ENCODE data around the gene KIAA0513. TPM values are rescaled to one million over a fixed set of nuclear protein-coding genes. Genes with fewer than 3 reads are reported as not detected.
A peak's percentile ranks its signal among the peaks of the same experiment; 100 is the strongest.

KIAA0513 gene
- total and polyA plus RNA-seq, 2 of the 13 experiments (the other 11 are each of a cell fraction or from before 2014, with no cell fraction given): 1.8 TPM

DNA sequence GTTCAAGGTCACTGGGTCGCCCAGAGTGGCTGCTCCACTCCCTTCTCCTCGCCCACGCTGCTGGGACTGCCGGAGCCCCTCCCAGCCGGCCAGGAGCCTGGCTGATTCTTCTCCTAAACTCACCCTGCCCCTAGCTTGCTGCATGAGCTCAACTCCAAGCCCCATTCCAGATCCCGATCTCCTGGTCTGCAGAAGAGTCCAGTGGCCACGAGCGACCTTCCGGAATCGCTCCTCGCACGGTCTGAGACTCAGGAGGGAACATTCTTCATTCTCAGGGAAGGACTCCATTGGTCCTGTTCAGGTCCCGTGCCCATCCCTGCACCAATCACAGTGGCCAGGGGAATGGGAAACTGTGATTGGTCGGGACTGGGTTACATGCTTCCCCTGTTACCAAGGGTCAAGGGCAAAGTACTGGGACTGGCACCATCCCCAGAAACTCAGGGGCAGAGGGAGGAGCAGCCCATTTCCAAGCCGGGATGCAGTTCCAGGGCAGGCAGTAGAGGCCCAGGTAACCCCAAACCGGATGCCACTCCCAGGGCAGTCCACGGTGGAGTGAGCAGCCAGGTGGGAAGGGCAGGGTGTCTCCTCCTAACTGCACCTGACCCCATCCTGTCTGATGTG is 109.2 kb downstream of the KIAA0513 start (continued):
- TF ChIP-seq, protein P1, sequence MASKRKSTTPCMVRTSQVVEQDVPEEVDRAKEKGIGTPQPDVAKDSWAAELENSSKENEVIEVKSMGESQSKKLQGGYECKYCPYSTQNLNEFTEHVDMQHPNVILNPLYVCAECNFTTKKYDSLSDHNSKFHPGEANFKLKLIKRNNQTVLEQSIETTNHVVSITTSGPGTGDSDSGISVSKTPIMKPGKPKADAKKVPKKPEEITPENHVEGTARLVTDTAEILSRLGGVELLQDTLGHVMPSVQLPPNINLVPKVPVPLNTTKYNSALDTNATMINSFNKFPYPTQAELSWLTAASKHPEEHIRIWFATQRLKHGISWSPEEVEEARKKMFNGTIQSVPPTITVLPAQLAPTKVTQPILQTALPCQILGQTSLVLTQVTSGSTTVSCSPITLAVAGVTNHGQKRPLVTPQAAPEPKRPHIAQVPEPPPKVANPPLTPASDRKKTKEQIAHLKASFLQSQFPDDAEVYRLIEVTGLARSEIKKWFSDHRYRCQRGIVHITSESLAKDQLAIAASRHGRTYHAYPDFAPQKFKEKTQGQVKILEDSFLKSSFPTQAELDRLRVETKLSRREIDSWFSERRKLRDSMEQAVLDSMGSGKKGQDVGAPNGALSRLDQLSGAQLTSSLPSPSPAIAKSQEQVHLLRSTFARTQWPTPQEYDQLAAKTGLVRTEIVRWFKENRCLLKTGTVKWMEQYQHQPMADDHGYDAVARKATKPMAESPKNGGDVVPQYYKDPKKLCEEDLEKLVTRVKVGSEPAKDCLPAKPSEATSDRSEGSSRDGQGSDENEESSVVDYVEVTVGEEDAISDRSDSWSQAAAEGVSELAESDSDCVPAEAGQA (IDR thresholded peaks at IDR 0.05; ENCODE audit: low read depth): no peak; the same call in 1 of the 2 replicates
- TF ChIP-seq, protein P1 (CRISPR knock-in tag; IDR thresholded peaks at IDR 0.05; ENCODE audit: borderline replicate concordance): no peak
- TF ChIP-seq CBX5 (CRISPR knock-in tag; IDR thresholded peaks at IDR 0.05; ENCODE audit: borderline replicate concordance): peak; percentile 80
- TF ChIP-seq ZNF274 (CRISPR knock-in tag; IDR thresholded peaks at IDR 0.05): peak; percentile 62
- 0 out of 2 replicates have a peak, but pooled peaks have one; percentile 73 for TF ChIP-seq ZNF616 (CRISPR knock-in tag; IDR thresholded peaks at IDR 0.05; ENCODE audit: low read depth)
- TF ChIP-seq, protein P2, sequence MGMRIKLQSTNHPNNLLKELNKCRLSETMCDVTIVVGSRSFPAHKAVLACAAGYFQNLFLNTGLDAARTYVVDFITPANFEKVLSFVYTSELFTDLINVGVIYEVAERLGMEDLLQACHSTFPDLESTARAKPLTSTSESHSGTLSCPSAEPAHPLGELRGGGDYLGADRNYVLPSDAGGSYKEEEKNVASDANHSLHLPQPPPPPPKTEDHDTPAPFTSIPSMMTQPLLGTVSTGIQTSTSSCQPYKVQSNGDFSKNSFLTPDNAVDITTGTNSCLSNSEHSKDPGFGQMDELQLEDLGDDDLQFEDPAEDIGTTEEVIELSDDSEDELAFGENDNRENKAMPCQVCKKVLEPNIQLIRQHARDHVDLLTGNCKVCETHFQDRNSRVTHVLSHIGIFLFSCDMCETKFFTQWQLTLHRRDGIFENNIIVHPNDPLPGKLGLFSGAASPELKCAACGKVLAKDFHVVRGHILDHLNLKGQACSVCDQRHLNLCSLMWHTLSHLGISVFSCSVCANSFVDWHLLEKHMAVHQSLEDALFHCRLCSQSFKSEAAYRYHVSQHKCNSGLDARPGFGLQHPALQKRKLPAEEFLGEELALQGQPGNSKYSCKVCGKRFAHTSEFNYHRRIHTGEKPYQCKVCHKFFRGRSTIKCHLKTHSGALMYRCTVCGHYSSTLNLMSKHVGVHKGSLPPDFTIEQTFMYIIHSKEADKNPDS (CRISPR knock-in tag; IDR thresholded peaks at IDR 0.05): no peak; the same call in 1 of the 2 replicates
- TF ChIP-seq, protein P3, sequence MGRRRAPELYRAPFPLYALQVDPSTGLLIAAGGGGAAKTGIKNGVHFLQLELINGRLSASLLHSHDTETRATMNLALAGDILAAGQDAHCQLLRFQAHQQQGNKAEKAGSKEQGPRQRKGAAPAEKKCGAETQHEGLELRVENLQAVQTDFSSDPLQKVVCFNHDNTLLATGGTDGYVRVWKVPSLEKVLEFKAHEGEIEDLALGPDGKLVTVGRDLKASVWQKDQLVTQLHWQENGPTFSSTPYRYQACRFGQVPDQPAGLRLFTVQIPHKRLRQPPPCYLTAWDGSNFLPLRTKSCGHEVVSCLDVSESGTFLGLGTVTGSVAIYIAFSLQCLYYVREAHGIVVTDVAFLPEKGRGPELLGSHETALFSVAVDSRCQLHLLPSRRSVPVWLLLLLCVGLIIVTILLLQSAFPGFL (CRISPR knock-in tag; IDR thresholded peaks at IDR 0.05): no peak
- TF ChIP-seq ZFY (CRISPR knock-in tag; IDR thresholded peaks at IDR 0.05): peak; percentile 78; the same call in 1 of the 2 replicates
- TF ChIP-seq, protein P4, sequence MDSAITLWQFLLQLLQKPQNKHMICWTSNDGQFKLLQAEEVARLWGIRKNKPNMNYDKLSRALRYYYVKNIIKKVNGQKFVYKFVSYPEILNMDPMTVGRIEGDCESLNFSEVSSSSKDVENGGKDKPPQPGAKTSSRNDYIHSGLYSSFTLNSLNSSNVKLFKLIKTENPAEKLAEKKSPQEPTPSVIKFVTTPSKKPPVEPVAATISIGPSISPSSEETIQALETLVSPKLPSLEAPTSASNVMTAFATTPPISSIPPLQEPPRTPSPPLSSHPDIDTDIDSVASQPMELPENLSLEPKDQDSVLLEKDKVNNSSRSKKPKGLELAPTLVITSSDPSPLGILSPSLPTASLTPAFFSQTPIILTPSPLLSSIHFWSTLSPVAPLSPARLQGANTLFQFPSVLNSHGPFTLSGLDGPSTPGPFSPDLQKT (CRISPR knock-in tag; IDR thresholded peaks at IDR 0.05; ENCODE audit: borderline replicate concordance): no peak
- peak; percentile 76 for TF ChIP-seq ZNF607 (CRISPR knock-in tag; IDR thresholded peaks at IDR 0.05; ENCODE audit: borderline replicate concordance)
- TF ChIP-seq SKI (IDR thresholded peaks at IDR 0.05; ENCODE audit: partially characterized antibody): no peak
- TF ChIP-seq DR1 (CRISPR knock-in tag; IDR thresholded peaks at IDR 0.05): peak; percentile 40; the same call in 1 of the 2 replicates
- TF ChIP-seq SIX1 (CRISPR knock-in tag; IDR thresholded peaks at IDR 0.05; ENCODE audit: borderline replicate concordance): 0 out of 2 replicates have a peak, but pooled peaks have one; percentile 69
- TF ChIP-seq CCAR2 (optimal IDR thresholded peaks at IDR 0.05; ENCODE audit: low read depth, low read length): no peak
- no peak for TF ChIP-seq ZMYM3 (CRISPR knock-in tag; IDR thresholded peaks at IDR 0.05)
- TF ChIP-seq ZNF138 (CRISPR knock-in tag; IDR thresholded peaks at IDR 0.05; ENCODE audit: low read depth): 0 out of 2 replicates have a peak, but pooled peaks have one; percentile 29
- TF ChIP-seq RXRA (CRISPR knock-in tag; IDR thresholded peaks at IDR 0.05): peak; percentile 68
- TF ChIP-seq EZH2 (conservative IDR thresholded peaks at IDR 0.05; ENCODE audit: low read depth, low read length): no peak
- no peak for TF ChIP-seq CHCHD3 (CRISPR knock-in tag; IDR thresholded peaks at IDR 0.05)
- no peak for TF ChIP-seq ZNF773 (CRISPR knock-in tag; IDR thresholded peaks at IDR 0.05; ENCODE audit: borderline replicate concordance)

Data from HepG2 (cell line).